Stimulated activated CD8-positive, alpha-beta memory T cell treated with anti-CD3 and anti-CD28 coated beads, Interleukin-2, amount 100 ng/mL, for 48 hours (primary cell): Measurements from ENCODE around the gene PIM1.
A peak's percentile ranks its signal among the peaks of the same experiment; 100 is the strongest.
"Not testable (repeated sequence)": the region's sequence is repeated elsewhere in the genome, so short reads cannot be mapped to it uniquely, and the experiment has no call there.

Experiments used
- DNase-seq, 2 donors: peaks; one replicate each; pipeline ENCODE4 v3.0.0-alpha.2; 2020; ENCODE audit warnings: low read depth in 2 of 2

The PIM1 gene

DNA sequence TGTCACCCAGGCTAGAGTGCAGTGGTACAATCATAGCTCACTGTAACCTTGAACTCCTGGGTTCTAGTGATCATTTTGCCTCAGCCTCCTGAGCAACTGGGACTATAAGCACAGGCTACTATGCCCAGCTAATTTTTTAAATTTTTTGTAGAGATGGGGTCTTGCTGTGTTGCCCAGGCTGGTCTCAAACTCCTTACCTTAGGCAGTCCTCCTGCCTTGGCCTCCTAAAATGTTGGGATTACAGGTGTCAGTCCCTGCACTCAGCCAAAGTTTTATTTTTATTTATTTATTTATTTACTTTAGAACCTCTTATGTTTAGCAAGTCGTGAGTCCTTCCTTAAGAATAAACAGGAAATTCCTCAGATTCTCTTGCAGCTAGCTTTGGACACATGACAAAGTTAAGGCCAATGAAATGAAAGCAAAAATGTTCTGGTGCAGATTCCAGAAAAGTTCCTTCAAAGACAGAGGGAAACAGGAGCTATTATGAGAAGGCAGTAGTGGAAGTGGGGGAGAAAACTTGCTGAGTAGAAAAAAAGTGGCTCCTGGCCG is 19.1 kb downstream of the PIM1 start:
- DNase-seq, result no peak

DNA sequence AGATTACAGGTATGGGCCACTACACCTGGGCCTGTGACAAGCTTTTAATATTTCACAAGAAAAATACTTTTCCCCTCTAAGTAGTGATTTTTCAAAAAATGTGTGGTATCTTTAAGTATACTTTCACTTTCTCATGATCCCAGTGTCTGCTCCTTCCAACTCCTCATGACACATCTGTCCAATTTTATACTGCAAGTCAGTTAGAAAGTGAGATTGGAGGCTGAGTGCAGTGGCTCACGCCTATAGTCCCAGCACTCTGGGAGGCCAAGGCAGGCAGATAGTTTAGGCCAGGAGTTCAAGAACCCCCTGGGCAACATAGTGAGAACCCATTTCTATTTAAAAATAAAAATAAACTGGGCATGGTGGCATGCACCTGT is 20.2 kb downstream of the PIM1 start:
- DNase-seq, result no peak

DNA sequence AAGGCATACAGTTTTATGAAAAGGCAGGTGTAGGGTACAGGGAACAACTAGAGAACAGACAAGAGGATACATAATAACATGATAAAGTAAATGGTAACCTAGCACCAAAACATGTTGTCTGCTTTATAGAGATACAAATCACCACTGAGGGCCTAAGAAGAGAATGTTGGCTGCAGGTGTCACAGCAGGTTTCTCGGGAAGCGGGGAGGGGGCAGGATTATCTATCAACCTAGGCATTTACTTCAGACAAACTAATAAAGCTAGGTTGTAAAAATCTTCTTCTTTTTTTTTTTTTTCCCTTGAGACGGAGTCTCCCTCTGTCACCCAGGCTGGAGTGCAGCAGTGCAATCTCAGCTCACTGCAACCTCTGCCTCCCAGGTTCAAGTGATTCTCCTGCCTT is 22.7 kb downstream of the PIM1 start:
- no peak for DNase-seq

DNA sequence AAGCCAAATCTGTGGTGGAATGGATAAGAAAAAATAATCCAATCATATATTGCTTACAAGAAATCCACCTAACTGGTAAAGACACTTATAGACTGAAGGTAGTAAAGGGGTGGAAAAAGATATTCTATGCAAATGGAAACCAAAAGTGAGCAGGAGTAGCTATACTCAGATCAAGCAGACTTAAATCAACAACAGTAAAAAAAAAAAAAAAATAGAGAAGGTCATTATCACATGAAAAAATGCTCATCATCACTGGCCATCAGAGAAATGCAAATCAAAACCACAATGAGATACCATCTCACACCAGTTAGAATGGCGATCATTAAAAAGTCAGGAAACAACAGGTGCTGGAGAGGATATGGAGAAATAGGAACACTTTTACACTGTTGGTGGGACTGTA is 24.9 kb downstream of the PIM1 start:
- not testable (repeated sequence) for DNase-seq

DNA sequence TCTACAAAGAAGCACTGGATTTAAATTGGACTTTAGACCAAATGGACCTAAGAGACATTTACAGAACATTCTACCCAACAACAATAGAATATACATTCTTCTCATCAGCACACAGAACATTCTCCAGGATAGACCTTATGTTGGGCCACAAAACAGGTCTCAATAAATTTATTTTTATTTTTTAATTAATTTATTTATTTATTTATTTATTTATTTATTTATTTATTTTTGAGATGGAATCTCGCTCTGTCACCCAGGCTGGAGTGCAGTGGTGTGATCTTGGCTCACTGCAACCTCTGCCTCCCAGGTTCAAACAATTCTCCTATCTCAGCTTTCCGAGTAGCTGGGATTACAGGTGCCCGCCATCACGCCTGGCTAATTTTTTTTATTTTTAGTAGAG is 26.5 kb downstream of the PIM1 start:
- DNase-seq, result not testable (repeated sequence)

DNA sequence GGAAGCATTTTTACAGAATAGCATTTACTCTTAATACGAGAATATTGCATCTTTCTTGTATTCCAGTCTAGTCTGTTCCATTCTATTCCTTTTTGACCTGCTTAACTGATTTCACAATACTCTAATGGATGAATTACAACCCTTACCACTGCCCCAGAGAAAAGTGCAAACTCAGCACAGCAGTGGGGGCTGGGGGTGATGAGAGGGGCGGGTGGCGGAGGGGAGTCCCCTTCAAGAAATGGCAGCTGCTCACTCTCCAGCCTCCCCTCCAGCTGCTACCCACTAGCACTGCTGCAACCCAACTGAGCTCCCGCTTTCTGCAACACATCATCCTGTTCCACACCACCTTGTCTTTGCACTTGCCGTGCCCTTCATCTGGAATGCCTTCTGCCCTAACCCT is 30.1 kb downstream of the PIM1 start:
- DNase-seq, result no peak

DNA sequence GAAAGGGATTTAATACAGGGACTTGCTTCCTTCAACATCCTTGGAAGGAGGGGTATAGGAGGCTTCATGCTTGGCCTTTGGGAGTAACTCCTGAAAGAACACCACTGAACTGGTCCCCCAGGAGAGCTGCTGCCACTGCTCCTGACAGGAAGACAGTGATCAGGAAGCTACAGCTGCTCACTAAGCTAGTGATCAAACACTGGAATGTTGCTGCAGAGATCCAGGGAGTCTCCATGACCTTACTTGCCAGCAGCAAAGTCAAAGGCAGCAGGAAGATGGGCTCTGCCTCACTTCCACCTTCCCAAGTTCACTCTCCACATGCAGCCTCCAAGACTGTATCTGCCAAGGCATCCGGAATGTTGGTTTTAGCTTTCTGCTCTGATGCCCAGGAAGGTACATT is 31.8 kb downstream of the PIM1 start:
- DNase-seq, result no peak

DNA sequence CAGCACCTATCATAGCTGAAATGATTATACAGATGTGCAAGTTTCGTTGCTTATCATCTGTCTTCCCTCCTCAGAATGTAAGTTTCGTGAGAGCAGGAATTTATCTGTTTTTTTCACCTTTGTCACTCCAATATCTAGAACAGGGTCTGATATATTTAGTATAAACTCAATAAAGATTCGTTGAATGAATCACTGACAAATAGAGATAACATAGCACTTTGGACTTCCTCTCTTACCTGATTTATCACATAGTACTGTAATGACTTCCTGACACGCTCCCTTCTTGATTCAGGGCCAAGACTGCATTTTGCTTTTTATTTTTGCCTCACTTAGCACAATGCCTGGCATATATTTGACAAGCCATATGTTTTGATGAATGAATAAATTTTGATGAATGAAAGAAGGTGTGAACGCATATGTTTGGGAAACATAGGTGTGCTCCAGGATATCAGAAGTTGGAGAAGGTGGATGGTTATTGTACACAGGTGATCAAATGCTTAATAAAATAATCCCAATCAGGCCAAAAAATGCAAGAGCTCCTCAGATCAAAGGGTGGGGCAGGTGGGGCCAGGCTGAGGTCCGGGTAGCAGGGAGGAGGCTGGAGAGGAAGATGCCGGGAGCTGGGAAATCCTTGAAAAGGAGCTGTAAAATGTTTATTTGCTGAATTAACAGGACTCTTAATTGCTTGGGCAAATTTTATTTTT is 33.0 kb downstream of the PIM1 start:
- DNase-seq, result no peak

DNA sequence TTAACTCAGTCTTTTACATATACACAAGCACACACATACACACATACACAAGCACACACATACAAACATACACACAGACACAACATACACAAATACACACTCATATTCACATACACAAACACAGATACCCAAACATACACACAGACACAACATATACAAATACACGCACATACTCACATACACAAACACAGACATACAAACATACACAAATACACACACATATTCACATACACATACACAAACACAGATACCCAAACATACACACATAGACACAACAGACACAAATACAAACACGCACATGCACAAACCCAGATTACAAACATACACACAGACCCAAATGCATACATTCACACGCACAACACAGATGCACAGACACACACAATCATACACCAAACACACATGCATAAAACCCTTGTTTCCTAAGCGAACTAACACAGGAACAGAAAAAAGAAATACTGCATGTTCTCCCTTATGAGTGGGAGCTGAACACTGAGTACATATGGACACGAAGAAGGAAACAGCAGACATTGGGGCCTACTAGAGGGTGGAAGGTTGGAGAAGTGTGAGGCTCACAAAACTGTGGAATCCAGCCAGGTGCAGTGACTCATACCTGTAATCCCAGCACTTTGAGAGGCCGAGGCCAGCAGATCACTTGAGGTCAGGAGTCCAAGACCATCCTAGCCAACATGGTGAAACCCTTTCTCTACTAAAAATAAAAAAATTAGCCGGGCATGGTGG is 34.2 kb downstream of the PIM1 start:
- DNase-seq, result no peak

DNA sequence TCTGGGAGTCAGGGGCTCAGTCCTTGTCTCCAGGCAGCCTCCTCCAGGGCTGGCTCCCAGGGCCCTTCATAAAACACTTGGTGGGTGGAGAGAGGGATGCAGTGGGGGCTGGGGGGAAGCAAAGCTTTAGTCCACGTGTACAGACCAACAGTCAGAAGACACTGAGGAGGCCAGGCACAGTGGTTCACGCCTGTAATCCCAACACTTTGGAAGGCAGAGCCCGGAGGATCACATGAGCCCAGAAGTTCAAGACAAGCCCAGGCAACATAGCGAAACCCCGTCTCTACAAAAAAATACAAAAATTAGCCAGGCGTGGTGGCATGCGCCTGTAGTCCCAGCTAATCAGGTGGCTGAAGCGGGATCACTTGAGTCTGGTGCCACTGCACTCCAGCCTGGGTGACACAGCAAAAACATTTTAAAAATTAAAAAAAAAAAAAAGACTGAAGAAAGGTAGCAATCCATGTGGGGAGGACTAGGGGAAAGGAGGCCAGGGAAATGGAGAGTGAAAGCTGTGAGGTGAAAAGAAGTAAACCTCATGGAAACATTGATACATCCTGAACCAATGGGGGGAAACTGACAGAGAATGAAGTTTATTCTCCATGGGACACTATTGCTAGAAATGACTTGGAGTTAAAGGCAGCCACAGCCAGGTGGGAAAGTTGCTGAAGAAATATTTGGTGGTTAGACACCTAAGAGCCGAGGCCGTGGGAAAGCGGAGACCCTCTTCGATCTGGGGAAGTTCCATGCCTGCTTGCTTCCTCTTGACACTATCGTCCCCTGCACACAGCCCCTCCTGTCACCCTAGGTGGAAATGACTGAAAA is 35.4 kb downstream of the PIM1 start:
- no peak for DNase-seq

DNA sequence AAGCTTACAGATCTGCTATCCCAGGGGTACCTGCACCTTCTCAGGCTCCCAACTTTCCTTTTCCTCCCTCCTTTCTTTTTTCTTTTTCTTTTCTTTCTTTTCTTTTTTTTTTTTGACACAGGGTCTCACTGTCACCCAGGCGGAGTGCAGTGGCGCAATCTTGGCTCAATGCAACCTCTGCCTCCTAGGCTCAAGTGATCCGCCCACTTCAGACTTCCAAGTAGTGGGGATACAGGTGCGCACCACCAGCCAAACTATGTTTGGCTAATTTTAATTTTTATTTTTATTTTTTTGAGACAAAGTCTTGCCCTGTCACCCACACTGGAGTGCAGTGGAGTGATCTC is 36.0 kb downstream of the PIM1 start:
- DNase-seq, result no peak

DNA sequence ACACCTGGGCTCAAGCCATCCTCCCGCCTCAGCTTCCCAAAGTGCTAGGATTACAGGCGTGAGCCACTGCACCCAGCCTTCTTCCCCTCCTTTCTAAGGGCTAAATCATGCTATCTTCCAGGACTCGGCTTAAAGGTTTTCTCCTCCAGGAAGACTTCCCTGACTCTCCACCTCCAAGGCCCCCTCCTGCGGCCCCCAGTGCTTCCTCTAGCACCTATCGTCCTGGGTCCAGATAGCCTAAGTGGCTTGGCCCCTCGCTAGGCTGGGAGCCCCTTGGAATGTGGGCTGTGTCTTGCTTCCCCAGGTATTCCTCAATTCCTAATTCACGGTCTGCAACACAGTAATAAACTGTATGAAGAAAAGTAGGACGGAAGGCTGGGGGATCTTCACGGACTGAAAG is 36.7 kb downstream of the PIM1 start:
- DNase-seq, result no peak

DNA sequence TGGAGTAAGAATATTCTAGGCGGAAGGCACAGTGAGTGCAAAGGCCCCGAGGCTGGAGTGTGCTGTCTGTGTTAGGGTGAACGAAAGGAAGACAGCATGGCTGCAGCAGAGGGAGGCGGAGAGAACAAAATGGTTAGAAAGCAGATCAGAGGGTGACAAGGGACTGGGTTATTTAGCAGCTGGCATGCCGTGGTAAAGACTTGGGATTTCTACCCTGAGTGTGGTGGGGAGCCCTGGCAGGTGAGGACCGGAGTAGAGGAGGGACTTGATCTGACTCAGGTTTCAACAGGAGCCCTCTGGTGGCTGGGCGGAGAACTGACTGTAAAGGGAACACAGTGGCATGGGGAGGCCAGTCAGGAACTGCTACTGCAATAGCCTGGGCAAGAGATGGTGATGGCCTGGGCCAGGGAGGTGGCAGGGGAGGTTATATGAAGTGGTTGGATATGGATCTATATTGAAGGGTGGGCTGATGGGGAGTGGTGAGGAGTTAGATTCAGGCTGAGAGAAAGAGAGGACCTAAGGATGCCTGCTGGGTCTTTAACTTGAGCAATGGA is 38.0 kb downstream of the PIM1 start:
- peak; percentile 80 to 88 for DNase-seq

DNA sequence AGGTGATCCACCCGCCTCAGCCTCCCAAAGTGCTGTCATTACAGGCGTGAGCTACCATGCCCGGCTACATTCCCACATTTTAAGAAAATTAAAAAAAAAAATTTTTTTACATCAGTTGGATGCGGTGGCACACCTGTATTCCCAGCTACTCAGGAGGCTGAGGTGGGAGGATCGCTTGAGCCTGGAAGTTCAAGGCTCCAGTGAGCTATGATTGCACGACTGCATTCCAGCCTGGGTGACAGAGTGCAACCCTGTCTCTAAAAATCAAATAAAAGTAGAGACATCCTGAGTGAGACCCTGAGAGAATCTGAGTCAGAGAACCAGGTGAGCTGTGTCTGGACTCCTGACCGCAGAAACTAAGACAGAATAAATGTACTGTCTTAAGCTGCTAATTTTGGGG is 38.8 kb downstream of the PIM1 start:
- no peak for DNase-seq

DNA sequence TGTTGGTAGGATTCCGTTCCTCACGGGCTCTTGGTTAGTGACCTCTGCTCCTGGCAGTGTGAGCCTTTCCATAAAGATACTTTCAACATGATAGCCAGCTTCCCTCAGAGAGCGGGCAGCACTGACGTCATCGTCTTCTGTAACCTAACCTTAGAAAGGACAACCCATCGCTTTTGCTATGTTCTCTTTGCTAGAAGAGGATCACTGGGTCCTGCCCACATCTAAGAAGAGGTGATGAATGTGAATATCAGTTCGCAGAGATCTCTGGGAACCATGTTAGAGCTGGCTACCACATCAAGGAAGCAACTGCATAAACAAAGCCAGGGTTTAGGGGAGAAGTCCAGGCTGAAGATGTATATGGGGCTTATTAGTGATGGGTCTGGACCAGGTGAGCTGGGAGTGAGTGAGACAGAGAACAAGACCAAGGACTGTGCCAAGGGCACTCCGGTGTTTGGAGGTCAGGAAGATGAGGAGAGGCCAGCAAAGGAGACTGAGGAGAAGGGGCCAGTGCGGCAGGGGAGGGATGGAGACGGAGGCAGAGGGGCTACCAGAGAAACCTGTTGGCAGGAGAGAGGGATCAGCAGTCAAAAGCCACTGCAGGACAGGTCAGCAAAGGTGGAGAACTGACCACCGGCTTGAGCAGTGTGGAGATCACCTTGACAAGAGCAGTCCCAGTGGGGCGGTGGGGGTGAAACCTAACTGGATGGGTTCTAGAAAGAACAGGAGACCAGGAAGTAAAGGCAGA is 39.7 kb downstream of the PIM1 start:
- peak in 1 of 2 donors; percentile 37 for DNase-seq

DNA sequence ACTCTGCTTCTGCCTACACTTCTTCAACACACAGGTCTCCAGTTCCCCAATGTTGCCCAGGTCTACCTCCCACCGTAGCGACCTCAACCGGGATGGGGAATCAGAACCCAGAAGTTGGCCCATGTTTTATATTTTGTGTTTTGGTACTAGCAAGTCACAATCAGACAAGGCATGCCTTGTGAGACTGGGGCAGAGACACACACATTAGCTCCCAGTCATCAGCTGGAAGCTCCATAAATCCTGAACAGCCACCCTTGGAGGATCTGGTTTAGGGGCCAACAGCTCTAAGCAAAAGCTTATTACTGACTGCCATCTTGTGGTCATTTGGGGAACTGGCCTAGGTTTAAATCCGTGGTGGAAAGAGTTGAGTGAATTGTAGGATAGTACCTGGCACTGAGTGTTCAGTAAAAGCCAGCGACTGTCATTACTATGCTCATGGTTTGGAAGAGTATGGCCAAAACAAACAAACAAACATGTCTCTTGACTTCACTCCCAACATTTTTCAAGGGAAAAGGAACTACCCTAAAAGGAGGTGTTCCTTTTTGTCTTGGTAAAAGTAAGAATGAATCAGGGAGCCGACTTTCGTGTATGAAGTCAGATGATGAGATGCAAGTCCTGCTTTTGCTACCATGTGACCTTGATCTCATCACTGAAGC is 40.5 kb downstream of the PIM1 start:
- peak; percentile 45 to 58 for DNase-seq

DNA sequence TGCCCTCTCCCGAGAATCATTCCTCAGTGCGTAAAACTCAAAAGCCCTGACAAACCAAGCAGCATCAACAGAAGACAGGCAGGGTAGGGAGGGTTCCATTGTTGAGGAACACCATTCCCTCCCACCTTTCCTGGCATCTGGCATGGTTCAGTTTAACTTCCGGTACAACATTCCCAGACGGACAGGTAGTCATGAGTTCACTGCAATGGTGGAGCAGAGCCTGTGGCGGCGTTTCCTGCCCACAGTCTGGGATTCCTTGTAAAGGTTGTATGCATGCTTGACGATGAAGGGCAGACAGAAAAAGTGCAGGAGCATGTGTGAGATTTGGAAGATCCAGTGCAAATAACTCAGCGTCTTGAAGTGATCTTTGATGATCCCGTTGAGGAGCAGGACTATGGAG is 42.3 kb downstream of the PIM1 start:
- DNase-seq, result no peak

DNA sequence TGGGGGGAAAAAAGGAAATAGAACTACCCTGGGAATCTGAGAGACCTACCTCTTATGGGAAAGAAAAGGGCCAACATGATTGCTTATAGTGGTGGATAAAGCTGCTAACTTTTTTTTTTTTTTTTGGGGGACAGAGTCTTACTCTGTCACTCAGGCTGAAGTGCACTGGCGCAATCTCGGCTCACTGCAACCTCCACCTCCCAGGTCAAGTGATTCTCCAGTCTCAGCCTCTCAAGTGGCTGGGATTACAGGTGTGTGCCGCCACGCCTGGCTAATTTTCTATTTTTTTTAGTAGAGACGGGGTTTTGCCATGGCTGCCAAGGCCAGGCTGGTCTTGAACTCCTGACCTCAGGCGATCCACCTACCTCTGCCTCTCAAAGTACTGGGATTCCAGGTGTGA is 48.1 kb downstream of the PIM1 start:
- no peak for DNase-seq

DNA sequence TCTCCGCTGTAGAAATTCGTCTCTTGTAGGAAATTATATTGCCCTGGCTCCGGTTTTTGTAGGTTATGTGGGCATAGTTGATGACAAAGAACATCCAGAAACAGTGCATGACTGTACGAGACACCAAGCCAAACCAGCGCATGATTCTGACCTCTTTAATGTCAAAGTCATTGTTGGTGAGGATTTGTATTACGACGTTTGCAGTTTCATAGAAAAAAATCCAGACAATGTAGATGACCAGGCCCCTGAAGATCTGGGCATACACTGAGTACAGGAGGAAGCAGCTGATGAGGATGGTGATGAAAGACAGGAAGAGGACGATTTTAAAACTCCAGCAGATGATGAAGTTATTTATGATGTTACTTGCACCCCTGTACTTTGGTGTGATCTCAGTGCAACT is 48.6 kb downstream of the PIM1 start:
- DNase-seq, result no peak

DNA sequence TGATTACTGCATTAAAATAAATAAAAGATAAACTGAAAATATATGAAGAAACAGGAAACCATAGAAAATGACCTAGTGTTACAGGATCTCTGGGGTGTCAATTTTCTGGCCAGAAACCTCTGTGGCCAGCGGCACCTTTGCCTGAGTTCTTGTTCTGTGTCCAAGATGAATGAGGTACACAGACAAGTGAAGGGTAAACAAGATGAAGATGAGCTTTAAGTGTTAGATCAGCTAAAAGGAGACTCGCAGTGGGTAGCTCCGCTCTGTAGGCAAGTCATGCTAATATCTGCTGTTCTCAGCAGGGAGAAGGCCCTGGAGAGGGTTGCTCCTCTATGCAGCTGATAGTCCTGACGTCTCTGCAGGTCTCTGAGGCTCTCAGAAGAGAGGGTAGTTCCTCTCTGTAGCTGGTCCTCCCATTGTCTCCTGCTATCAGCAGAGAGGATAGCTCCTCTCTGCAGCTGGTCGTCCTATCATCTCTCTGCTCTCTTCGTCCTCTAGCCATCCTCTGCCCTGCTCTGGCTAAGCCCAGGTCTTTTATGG is 51.7 kb downstream of the PIM1 start:
- no peak for DNase-seq
